B cell (primary cell): ENCODE data around the gene RFC2.

Experiments used
- EZH2 ChIP-seq: IDR thresholded peaks from 2 replicates; pipeline ENCODE4 v1.6.1; 2012; ENCODE audit warnings: borderline replicate concordance, low read depth, mild to moderate bottlenecking, moderate library complexity, low read length; ENCODE audit not compliant: insufficient read depth, poor library complexity, severe bottlenecking
- TF ChIP-seq, protein P1 (sequence below): fragments of 200-600 bp; IDR thresholded peaks from one replicate; pipeline ENCODE4 v1.8.0; 2022; ENCODE audit warnings: antibody characterized with exemption, mild to moderate bottlenecking

DNA sequence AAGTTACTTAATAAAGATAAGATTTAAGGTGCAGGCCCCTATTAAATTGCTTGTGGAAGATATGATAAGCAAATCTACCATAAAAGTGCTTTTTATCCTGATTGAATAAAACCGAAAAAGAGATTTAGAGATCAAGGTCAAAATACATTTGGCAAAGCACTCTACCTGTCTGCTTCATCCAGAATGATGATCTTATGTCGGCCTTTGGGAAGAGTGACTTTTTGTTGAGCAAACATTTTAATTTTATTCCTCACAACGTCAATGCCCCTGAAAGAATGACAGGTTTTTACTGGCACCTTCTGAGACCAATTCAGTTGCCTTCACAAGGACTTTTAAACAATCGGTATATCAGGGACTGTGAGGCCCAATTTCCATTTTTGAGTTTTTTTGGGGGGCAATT, 7.7 kb downstream of the RFC2 start:
- TF ChIP-seq, protein P1, sequence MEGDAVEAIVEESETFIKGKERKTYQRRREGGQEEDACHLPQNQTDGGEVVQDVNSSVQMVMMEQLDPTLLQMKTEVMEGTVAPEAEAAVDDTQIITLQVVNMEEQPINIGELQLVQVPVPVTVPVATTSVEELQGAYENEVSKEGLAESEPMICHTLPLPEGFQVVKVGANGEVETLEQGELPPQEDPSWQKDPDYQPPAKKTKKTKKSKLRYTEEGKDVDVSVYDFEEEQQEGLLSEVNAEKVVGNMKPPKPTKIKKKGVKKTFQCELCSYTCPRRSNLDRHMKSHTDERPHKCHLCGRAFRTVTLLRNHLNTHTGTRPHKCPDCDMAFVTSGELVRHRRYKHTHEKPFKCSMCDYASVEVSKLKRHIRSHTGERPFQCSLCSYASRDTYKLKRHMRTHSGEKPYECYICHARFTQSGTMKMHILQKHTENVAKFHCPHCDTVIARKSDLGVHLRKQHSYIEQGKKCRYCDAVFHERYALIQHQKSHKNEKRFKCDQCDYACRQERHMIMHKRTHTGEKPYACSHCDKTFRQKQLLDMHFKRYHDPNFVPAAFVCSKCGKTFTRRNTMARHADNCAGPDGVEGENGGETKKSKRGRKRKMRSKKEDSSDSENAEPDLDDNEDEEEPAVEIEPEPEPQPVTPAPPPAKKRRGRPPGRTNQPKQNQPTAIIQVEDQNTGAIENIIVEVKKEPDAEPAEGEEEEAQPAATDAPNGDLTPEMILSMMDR, result no peak
- no peak for TF ChIP-seq EZH2
